HepG2 (cell line): Measurements from ENCODE around the gene SYCE3. TPM values are rescaled to one million over a fixed set of nuclear protein-coding genes. Genes with fewer than 3 reads are reported as not detected.

Experiments
- CCAR2 ChIP-seq: fragments of 200-400 bp; formaldehyde crosslinking; optimal IDR thresholded peaks from 2 replicates; pipeline ENCODE3; 2018; ENCODE audit warnings: low read depth, mild to moderate bottlenecking, low read length, moderate library complexity
- ETV6 ChIP-seq: sonication (generic); formaldehyde crosslinking; conservative IDR thresholded peaks from 2 replicates; pipeline ENCODE4 v1.4.0; 2020; ENCODE audit warnings: missing genetic modification reagents
- FOXM1 ChIP-seq: sonication (generic); formaldehyde crosslinking; IDR thresholded peaks from 2 replicates; pipeline ENCODE4 v1.5.0; 2020; ENCODE audit warnings: missing genetic modification reagents
- GZF1 ChIP-seq: sonication (generic); formaldehyde crosslinking; IDR thresholded peaks from 2 replicates; pipeline ENCODE4 v1.5.1; 2020; ENCODE audit warnings: mild to moderate bottlenecking, missing genetic modification reagents
- HMGA1 ChIP-seq: sonication (generic); formaldehyde crosslinking; conservative IDR thresholded peaks from 2 replicates; pipeline ENCODE4 v1.4.0; 2020; ENCODE audit warnings: missing genetic modification reagents
- JARID2 ChIP-seq: sonication (generic); formaldehyde crosslinking; IDR thresholded peaks from 2 replicates; pipeline ENCODE4 v1.8.1; 2023; ENCODE audit warnings: missing genetic modification reagents, inconsistent platforms; ENCODE audit not compliant: insufficient replicate concordance
- MXI1 ChIP-seq: IDR thresholded peaks from 3 replicates; pipeline ENCODE4 v1.6.1; 2012; ENCODE audit warnings: low read depth, low read length, inconsistent platforms, borderline replicate concordance
- NFKBIZ ChIP-seq: IDR thresholded peaks from 2 replicates; pipeline ENCODE4 v1.6.1; 2018; ENCODE audit warnings: missing genetic modification reagents, missing compliant biosample characterization
- NFRKB ChIP-seq: fragments of 450-650 bp; IDR thresholded peaks from 2 replicates; pipeline ENCODE4 v1.6.1; 2017
- RARA ChIP-seq: IDR thresholded peaks from 2 replicates; pipeline ENCODE4 v1.6.1; 2016; ENCODE audit warnings: missing genetic modification reagents, missing compliant biosample characterization
- TBX2 ChIP-seq: sonication (generic); formaldehyde crosslinking; IDR thresholded peaks from 2 replicates; pipeline ENCODE4 v1.5.0; 2020; ENCODE audit warnings: missing genetic modification reagents, mild to moderate bottlenecking, borderline replicate concordance
- ZNF142 ChIP-seq: sonication (generic); formaldehyde crosslinking; IDR thresholded peaks from 2 replicates; pipeline ENCODE4 v1.4.0; 2020; ENCODE audit warnings: missing genetic modification reagents
- ZNF383 ChIP-seq: sonication (generic); formaldehyde crosslinking; IDR thresholded peaks from 2 replicates; pipeline ENCODE4 v1.4.0; 2020; ENCODE audit warnings: missing genetic modification reagents, mild to moderate bottlenecking, borderline replicate concordance
- ZNF441 ChIP-seq: sonication (generic); formaldehyde crosslinking; IDR thresholded peaks from 2 replicates; pipeline ENCODE4 v1.7.0; 2021; ENCODE audit warnings: missing genetic modification reagents, borderline replicate concordance
- ZNF574 ChIP-seq: sonication (generic); formaldehyde crosslinking; IDR thresholded peaks from 2 replicates; pipeline ENCODE4 v1.4.0; 2020; ENCODE audit warnings: missing genetic modification reagents
- polyA plus RNA-seq, 8 experiments: library from polyadenylated mRNA; depleted of rRNA in 3 of 8; stranded (reverse) in 7 of 8; unstranded in 1 of 8; fragments of >200 nt; fragmentation: Illumina TruSeq in 4 of 8; extraction: Trizol in 4 of 8; gene quantifications; 2 replicates each; pipeline versions ENCODE4 v1.2.1 to v1.2.3, GENCODE V29; 2011 to 2016; ENCODE audit warnings: low read depth in 4 of 8, missing spikeins in 1 of 8, mixed read lengths in 1 of 8; ENCODE audit not compliant: insufficient read depth in 1 of 8
- total RNA-seq, 5 experiments: library from RNA; depleted of rRNA; stranded (reverse); fragments of >200 nt; fragmentation: Illumina TruSeq; extraction: Trizol; gene quantifications; 2 replicates each; pipeline ENCODE4 v1.2.3, GENCODE V29; 2016; ENCODE audit warnings: low read depth in 1 of 5
- TF ChIP-seq, protein P1 (sequence below): IDR thresholded peaks from 2 replicates; pipeline ENCODE4 v1.6.1; 2012; ENCODE audit warnings: inconsistent platforms
- TF ChIP-seq, protein P2 (sequence below): sonication (generic); formaldehyde crosslinking; IDR thresholded peaks from 2 replicates; pipeline ENCODE4 v1.5.1; 2020; ENCODE audit warnings: mild to moderate bottlenecking, missing genetic modification reagents, borderline replicate concordance

SYCE3 gene
- total and polyA plus RNA-seq, 2 of the 13 experiments (the other 11 are each of a cell fraction or from before 2014, with no cell fraction given), result not detected

DNA sequence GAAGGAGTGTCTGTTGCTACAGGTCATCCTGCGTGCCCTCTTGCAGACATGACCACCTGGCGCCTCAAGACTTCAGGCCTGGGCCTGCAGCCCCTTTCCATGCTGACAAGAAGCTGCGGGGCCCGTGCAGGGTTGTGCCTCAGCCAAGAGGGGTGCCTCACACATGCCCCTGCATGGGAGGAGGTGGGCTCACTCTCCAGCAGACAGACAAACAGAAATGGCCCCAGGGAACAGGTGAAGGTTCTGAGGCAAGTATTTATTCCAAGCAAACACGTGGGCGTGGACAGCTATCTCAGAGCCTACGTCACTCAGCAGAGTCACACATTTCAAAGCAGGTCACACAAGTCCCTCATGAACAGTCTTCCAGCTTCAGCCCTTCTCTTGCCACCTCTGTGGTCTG lies 5.9 kb upstream of the SYCE3 start (continued):
- TF ChIP-seq JARID2 (CRISPR knock-in tag), result no peak
- TF ChIP-seq RARA (CRISPR knock-in tag), result peak; percentile 41
- TF ChIP-seq NFKBIZ (CRISPR knock-in tag), result 0 out of 2 replicates have a peak, but pooled peaks have one; percentile 29
- TF ChIP-seq, protein P1, sequence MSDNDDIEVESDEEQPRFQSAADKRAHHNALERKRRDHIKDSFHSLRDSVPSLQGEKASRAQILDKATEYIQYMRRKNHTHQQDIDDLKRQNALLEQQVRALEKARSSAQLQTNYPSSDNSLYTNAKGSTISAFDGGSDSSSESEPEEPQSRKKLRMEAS, result peak; percentile 36; the same call in 1 of the 2 replicates
- TF ChIP-seq FOXM1 (CRISPR knock-in tag), result no peak
- peak; percentile 29; the same call in 2 of the 3 replicates for TF ChIP-seq MXI1
- no peak for TF ChIP-seq CCAR2
- TF ChIP-seq, protein P2, sequence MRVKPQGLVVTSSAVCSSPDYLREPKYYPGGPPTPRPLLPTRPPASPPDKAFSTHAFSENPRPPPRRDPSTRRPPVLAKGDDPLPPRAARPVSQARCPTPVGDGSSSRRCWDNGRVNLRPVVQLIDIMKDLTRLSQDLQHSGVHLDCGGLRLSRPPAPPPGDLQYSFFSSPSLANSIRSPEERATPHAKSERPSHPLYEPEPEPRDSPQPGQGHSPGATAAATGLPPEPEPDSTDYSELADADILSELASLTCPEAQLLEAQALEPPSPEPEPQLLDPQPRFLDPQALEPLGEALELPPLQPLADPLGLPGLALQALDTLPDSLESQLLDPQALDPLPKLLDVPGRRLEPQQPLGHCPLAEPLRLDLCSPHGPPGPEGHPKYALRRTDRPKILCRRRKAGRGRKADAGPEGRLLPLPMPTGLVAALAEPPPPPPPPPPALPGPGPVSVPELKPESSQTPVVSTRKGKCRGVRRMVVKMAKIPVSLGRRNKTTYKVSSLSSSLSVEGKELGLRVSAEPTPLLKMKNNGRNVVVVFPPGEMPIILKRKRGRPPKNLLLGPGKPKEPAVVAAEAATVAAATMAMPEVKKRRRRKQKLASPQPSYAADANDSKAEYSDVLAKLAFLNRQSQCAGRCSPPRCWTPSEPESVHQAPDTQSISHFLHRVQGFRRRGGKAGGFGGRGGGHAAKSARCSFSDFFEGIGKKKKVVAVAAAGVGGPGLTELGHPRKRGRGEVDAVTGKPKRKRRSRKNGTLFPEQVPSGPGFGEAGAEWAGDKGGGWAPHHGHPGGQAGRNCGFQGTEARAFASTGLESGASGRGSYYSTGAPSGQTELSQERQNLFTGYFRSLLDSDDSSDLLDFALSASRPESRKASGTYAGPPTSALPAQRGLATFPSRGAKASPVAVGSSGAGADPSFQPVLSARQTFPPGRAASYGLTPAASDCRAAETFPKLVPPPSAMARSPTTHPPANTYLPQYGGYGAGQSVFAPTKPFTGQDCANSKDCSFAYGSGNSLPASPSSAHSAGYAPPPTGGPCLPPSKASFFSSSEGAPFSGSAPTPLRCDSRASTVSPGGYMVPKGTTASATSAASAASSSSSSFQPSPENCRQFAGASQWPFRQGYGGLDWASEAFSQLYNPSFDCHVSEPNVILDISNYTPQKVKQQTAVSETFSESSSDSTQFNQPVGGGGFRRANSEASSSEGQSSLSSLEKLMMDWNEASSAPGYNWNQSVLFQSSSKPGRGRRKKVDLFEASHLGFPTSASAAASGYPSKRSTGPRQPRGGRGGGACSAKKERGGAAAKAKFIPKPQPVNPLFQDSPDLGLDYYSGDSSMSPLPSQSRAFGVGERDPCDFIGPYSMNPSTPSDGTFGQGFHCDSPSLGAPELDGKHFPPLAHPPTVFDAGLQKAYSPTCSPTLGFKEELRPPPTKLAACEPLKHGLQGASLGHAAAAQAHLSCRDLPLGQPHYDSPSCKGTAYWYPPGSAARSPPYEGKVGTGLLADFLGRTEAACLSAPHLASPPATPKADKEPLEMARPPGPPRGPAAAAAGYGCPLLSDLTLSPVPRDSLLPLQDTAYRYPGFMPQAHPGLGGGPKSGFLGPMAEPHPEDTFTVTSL (CRISPR knock-in tag), result no peak
- TF ChIP-seq ZNF142 (CRISPR knock-in tag), result no peak
- no peak for TF ChIP-seq HMGA1 (CRISPR knock-in tag)
- TF ChIP-seq TBX2, result 0 out of 2 replicates have a peak, but pooled peaks have one; percentile 32
- no peak for TF ChIP-seq ETV6 (CRISPR knock-in tag)
- no peak for TF ChIP-seq ZNF441 (CRISPR knock-in tag)
- TF ChIP-seq ZNF574, result no peak
- TF ChIP-seq ZNF383 (CRISPR knock-in tag), result no peak
- TF ChIP-seq NFRKB, result no peak
- no peak for TF ChIP-seq GZF1 (CRISPR knock-in tag)
